ENCODE results near the gene RAB24. TPM values are rescaled to one million over a fixed set of nuclear protein-coding genes. Genes with fewer than 3 reads are reported as not detected.

The RAB24 gene
- total RNA-seq, 4 donors from 2014 or later, result 11.4 to 22.8 (median 14.5) TPM

DNA sequence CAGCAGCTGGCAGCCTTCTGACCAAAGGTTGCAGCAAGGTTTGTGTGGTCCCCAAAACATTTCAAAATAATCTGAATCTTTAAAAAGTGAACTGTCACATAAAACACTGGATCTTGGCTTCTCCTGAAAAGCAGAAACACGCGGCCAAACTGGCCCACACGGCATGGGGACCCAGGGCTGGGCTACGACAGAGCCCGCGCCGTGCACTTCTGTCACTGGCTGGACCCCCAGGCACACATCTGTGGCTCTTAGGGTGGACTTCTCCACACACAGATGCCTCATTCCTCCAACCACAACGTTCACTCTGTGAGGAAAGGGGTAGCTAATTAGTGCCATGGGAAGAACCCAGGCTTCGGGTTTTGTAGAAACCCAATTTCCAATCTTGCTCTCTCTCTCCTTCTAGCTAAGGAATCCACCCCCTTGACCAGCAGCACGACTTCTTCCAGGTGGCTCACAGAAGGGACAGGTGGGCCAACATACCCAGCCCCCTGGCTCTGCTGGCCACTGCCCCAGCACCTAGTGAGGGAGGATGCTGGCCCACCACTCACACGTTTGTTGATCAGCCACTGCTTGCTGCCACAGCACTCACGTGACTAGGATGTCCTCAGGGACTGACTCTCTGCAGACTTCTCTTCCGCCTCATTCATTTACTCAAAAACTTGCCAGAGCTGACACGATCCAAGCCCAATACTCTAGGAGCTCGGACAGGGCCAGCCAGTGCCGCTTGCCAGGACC is 30.1 kb upstream of the RAB24 start:
- ATAC-seq, result no peak
- Histone ChIP-seq H3K27ac (no peak overlapping the region), H3K36me3 (peaks cover 0 to 76% of the 10 kb centered on the region in 2 donors)

DNA sequence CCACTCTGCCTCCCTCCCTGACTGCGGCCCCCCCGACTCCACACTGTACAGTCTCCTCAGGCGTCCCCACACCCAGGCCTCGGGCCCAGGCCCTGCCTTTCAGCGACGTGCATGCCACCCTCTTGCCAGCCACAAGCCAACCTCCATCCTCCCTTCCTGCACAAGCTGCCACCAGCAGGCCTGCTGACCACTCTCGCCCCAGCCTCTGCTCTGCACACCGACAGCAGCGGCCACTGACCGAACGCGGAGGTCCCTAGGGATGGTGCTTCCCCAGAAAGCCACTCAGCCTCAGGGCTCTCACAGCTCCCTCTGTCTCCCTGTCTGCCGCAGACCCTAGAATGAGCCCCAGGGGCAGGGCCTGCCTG is 29.4 kb upstream of the RAB24 start:
- H3K27me3 ChIP-seq, result no peaks in the 10 kb centered on the region
- no peaks in the 10 kb centered on the region for H3K9me3 ChIP-seq
- H3K27ac ChIP-seq, result no peak overlapping the region
- ATAC-seq (no peak), DNase-seq (no peak)
- H3K4me1 ChIP-seq, result no peaks in the 10 kb centered on the region
- H3K4me3 ChIP-seq, result no peak overlapping the region
- in situ Hi-C loops (cut with MboI; ENCODE audit: low sequenced_read_pairs in 4 of 4), result no loop called here
- intact Hi-C loops (cut with DNase I; ENCODE audit: low total_unique reads), result no loop called here
- peaks cover 0 to 73% of the 10 kb centered on the region in 2 donors for H3K36me3 ChIP-seq
- no peak for TF ChIP-seq POLR2A (IDR thresholded peaks at IDR 0.05)
- TF ChIP-seq, protein P1, sequence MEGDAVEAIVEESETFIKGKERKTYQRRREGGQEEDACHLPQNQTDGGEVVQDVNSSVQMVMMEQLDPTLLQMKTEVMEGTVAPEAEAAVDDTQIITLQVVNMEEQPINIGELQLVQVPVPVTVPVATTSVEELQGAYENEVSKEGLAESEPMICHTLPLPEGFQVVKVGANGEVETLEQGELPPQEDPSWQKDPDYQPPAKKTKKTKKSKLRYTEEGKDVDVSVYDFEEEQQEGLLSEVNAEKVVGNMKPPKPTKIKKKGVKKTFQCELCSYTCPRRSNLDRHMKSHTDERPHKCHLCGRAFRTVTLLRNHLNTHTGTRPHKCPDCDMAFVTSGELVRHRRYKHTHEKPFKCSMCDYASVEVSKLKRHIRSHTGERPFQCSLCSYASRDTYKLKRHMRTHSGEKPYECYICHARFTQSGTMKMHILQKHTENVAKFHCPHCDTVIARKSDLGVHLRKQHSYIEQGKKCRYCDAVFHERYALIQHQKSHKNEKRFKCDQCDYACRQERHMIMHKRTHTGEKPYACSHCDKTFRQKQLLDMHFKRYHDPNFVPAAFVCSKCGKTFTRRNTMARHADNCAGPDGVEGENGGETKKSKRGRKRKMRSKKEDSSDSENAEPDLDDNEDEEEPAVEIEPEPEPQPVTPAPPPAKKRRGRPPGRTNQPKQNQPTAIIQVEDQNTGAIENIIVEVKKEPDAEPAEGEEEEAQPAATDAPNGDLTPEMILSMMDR (IDR thresholded peaks at IDR 0.05 in 4 of 5, conservative IDR thresholded peaks at IDR 0.05 in 1 of 5), result no peak

More for the DNA sequence above, 30.1 kb upstream of the RAB24 start:
- Histone ChIP-seq H3K4me1 (no peaks in the 10 kb centered on the region), H3K27me3 (no peaks in the 10 kb centered on the region), H3K4me3 (no peak overlapping the region), H3K9me3 (no peaks in the 10 kb centered on the region)
- intact Hi-C loops (cut with DNase I; ENCODE audit: low total_unique reads) (no loop called here), in situ Hi-C loops (cut with MboI; ENCODE audit: low sequenced_read_pairs in 4 of 4) (no loop called here)
- no peak for DNase-seq
- TF ChIP-seq, protein P1 (IDR thresholded peaks at IDR 0.05 in 4 of 5, conservative IDR thresholded peaks at IDR 0.05 in 1 of 5), result no peak
- TF ChIP-seq POLR2A (IDR thresholded peaks at IDR 0.05), result no peak

DNA sequence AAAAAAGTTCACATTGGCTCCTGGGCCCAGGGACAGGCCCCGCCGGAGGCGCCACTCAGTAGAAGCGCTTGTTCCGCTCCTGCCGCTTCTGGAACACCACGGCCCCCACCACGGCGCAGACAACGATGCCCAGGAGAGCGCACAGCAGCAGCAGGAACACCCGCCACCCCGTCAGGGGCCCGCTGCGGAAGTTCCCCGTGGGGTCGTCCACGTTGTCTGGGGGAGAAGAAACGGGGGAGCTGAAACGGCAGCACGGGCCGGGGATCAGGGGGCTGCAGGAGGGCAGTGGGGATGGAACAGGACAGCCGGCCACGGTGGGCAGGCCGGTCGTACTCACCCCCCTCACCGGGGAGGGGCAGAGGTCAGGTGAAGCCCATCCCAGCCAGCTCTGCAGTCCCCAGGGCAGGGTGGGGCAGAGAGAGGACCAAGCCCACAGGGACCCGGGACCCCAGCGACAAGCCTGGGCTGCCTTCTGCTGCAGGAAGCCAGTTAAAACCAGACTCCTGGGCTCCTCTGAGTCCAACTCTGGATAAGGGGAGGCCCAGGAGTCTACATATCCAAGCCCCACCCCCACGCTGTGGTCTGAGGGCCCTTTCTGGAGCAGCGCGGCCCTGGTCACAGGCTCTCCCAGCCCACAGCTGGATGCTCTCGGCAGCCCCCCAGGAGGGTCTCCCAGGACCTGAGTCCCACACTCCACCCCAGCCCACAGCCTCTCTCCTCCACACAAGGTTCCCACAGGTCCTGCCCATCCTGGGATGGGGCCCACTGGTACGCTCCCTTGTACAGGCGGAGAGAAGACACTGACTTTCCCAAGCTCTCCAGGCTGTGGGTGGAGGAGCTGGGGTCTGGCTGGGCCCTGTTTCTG is 28.7 kb upstream of the RAB24 start:
- Histone ChIP-seq H3K9me3 (no peaks in the 10 kb centered on the region), H3K36me3 (peaks cover 0 to 67% of the 10 kb centered on the region in 2 donors), H3K27me3 (no peaks in the 10 kb centered on the region), H3K4me1 (no peaks in the 10 kb centered on the region), H3K4me3 (no peak overlapping the region), H3K27ac (no peak overlapping the region)
- no peak for TF ChIP-seq POLR2A (IDR thresholded peaks at IDR 0.05)
- TF ChIP-seq, protein P1 (IDR thresholded peaks at IDR 0.05 in 4 of 5, conservative IDR thresholded peaks at IDR 0.05 in 1 of 5), result no peak
- DNase-seq (no peak), ATAC-seq (no peak)
- intact Hi-C loops (cut with DNase I; ENCODE audit: low total_unique reads), result no loop called here
- in situ Hi-C loops (cut with MboI; ENCODE audit: low sequenced_read_pairs in 4 of 4), result no loop called here

DNA sequence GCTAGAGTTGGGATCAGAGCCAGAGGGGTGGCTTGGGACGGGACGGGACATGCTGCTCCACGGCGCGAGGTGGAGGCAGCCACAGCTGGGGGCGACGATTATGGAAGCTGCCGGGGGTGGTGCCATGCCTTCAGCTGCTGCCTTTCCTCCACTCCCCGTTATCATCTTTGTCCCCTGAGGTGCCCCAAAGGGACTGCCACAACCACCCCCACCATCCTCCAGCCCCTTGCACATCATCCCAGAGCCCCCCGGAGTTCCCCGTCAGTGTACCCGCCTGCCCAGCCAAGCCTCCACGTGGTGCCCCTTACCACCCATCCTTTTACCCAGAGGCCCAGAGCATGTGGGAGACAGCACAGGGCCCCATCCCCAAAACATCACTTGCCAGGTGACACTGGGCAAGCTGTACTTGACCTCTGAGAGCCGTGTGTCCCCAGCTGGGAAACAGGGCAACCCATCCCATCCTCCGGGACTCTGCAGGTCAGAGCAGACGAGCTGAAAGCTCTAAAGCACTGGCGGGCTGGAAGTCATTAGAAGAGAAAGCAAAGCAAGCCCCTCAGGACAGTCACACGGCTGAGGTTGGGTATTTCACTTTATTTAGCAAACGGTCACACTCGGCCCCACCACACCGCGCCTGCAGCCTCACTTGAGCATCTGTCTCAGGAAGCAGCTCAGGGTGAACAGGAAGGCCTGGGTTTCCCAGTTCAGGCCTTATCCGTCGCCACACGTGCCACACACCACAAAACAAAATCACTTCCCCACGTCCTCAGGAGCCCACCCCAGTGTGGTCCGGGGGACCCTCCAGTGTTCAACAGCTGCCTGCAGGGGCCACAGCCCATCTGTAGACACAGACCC is 27.7 kb upstream of the RAB24 start:
- ATAC-seq (no peak), DNase-seq (no peak)
- Histone ChIP-seq H3K4me3 (no peak overlapping the region), H3K4me1 (no peaks in the 10 kb centered on the region), H3K9me3 (no peaks in the 10 kb centered on the region), H3K36me3 (peaks cover 0 to 56% of the 10 kb centered on the region in 2 donors), H3K27me3 (no peaks in the 10 kb centered on the region), H3K27ac (no peak overlapping the region)
- intact Hi-C loops (cut with DNase I; ENCODE audit: low total_unique reads), result no loop called here
- in situ Hi-C loops (cut with MboI; ENCODE audit: low sequenced_read_pairs in 4 of 4), result no loop called here
- TF ChIP-seq POLR2A (IDR thresholded peaks at IDR 0.05), result no peak
- TF ChIP-seq, protein P1 (IDR thresholded peaks at IDR 0.05 in 4 of 5, conservative IDR thresholded peaks at IDR 0.05 in 1 of 5), result no peak

All from gastrocnemius medialis (tissue), 4 donors.